Fibroblast of skin of scalp (primary cell): Measurements from ENCODE around the gene KANK2.

Source experiments
- DNase-seq: peaks from one replicate; pipeline ENCODE4 v3.0.0-alpha.2; 2013

KANK2 gene

DNA sequence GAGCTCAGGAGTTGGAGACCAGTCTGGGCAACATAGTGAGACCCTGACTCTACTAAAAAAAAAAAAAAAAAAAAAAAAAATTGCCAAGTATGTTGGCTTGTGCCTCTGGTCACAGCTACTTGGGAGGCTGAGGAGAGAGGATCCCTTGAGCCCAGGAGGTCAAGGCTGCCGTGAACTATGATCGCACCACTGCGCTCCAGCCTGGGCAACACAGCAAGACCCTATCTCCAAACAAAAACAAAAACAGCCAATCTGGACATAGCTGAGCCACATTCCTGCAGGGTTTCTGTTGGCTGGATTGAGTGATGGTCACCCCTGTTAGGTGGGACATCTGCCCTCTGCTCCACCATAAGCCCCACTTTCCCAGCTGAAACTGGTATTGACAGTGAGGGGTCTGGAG, 28.5 kb upstream of the KANK2 start:
- DNase-seq, result no peak

DNA sequence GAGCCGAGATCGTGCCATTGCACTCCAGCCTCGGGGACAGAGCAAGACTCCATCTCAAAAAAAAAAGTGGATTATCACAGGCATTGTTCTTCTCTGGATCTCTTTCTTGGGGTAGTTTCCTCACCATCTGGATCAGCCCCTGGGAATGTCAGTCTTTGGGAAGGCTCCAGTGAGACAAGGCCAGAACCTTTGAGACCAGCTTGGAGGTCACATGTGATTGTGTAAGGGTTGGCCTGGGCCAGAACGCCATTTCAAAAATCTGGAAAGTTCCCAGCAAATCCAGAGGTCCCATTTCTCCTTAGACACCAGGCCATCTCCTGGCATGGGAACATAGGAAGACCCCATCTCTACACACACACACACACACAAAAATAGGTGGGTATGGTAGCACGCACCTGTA, 27.8 kb upstream of the KANK2 start:
- DNase-seq, result no peak

DNA sequence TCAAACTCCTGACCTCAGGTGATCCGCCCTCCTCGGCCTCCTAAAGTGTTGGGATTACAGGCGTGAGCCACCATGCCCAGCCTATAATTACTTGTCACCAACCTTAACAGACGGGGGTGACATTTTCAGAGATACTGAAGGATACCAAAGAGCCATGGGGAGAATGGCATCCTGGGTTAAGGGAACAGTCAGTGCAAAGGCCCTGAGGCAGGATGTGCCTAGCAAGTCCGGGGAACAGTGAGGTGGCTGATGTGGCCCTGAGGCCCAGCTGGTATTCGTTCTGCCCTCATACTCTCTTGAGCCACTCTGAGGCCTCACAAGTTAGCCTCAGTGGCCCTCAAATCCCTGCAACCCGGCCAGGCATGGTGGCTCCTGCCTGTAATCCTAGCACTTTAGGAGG, 27.1 kb upstream of the KANK2 start:
- DNase-seq, result no peak

DNA sequence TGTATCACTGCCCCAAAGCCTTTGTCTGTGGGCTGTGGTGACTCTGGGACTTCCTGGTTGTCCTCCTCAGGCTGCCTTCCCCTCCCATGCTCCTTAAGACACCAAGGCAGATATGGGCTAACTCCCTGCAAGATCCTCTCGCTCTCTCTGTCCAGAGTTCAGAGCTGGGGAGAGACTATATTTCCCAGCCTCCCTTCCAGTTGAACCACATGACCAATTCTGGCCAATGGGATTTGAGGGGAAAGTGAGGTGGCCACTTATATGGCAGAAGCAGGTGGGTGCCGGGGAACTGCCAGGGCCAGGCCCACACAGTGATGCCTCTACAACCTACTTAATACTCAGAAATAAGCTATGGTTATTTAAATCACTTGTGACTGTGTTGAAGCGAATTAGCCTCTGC, 25.9 kb upstream of the KANK2 start:
- DNase-seq, result no peak

DNA sequence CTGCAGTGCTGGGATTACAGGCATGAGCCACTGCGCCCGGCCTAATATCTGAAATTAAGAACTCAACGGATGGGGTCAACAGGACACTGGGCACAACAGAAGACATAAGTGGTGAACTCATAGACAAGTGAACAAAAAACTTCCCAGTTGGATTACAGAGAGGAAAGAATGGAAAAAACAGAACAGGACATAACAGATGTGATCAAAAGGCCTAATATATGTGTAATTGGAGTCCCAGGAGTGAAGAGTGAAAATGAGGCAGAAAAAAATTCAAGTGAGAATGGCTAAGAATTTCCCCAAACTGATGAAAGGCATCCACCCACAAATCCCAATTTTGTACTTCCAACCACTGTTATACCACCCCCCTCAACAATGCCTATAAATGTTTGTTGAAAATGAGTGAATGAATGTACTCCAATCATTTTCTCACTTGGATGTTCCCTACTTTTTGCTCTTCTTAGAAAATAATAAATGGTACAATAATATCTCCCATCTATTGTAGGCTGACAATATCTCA, 23.8 kb upstream of the KANK2 start:
- no peak for DNase-seq

DNA sequence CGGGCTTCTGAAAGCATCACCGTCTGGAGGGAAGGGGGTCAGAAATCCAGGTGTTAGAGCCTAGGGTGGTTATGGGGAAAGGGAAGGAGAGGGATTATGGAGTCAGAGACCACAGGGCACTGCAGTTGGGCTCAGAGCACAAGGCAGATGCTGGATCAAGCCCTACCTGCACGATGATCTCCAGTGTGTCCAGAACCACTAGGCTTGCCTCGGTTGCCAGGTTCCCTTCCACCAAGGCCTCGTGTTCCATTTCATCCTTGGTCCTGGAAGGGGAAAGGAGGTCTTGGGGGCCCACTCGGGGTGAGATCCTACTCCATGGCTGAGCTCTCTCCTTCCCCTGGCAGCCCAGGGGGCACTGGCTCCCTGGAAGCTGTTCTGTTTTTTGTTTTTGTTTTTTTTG, 17.0 kb upstream of the KANK2 start:
- no peak for DNase-seq

DNA sequence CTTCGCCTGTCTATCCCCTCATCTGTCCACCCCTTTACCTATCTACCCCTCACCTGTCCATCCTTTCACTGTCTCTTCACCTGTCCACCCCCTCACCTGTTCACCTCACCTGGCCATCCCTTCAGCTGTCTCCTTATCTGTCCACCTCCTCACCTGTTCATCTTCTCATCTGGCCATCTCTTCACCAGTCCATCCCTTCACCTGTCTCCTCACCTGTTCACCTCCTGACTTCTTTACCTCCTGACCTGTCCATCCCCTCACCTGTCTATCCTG, 13.2 kb upstream of the KANK2 start:
- no peak for DNase-seq

DNA sequence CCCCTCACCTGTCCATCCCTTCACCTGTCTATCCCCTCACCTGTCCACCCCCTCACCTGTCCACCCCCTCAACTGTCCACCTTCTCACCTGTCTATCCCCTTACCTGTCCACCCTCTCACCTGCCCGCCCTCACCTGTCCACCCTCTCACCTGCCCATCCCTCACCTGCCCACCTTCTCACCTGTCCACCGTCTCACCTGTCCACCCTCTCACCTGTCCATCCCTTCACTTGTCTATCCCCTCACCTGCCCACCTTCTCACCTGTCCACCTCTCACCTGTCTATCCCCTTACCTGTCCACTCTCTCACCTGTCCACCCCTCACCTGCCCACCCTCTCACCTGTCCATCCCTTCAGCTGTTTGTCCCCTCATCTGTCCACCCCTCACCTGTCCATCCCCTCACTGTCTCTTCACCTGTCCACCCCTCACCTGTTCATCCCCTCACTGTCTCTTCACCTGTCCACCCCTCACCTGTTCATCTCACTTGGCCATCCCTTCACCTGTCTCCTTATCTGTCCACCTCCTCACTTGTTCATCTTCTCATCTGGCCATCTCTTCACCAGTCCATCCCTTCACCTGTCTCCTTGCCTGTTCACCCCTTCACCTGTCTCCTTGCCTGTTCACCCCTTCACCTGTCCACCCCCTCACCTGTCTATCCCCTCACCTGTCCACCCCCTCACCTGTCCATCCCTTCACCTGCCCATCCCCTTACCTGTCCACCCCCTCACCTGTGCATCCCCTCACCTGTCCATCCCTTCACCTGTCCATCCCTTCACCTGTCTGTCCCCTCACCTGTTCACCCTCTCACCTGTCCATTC, 12.7 kb upstream of the KANK2 start:
- DNase-seq, result no peak

DNA sequence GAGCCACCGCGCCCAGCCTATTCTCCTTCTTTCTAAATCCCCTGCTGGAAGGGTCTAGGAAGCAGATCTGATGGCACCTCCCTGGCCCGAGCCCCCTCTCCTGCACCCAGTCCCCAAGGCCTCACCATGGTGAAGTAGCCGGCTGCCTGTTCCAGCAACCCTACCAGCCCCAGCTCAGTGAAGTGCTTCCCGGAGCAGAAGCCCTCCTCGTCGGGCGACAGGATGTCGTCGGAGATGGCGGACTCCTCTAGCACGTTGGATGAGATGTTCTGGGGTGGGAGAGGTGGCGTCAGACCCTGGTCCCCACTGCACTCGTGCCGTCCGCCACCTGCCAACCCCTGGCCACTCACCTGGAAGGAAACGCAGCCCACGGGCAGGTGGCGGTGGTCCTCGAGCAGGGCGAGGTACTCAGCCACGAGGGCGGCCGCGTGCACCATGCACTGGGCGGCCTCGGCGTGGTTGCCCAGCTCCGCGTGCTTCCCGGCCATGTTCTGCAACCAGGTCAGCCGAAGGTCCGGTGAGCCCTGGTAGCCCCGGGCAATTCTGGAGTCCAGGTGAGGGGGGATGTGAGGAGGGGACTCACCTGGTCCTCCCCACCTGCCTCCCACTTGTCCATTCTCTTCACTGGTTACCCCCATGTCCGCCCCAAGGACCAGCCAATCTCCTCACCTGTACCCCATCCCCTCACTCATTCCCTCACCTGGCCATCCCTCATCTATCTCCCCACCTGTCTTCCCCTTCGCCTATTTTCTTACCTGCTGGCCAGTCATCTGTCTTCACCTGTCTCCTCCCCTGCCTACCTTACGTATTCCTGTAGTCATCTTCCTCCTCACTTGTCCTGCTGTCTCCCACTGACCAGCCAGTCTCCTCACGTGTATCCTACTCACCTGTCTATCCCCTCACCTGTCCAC, 11.5 kb upstream of the KANK2 start:
- peak; percentile 40 for DNase-seq

DNA sequence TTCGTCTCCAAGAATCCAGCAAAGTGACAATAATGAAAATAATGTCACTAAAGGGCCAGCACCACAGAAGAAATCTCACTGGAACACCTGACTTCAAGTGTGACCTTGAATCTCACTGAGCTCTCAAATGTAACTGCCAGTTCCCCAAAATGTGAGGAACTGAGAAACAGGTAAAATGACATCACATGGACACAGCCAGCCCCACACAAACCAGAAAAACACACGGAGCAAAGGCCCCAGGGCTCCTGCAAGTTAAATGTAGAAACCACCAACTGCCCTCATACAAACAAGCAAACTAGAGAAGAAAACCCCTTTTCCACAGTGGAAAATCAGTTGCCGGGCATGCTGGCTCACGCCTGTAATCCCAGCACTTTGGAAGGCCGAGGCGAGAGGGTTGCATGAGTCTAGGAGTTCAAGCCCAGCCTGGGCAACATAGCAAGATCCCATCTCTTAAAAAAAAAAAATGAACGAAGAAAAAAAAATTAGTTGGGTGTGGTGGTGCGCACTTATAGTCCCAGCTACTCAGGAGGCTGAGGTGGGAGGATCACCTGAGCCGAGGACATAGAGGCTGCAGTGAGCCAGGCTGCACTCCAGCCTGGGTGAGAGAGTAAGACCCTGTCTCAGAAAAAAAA, 8.7 kb upstream of the KANK2 start:
- no peak for DNase-seq

DNA sequence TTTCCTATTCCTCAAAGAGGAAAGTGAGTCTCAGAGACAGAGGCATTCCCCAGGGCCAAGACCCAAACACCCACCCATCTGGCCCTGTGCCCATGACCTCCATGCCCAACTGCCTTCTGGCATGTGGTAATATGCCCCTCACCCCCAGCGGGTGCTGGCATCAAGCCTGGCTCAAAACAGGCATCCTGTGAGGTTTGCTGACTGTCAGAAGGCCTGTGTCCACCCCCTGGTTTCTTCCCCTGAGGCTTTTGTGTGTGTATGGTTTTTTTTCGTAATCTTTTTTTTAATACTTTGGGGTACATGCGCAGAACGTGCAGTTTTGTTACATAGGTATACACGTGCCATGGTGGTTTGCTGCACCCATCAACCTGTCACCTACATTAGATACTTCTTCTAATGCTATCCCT, 7.6 kb upstream of the KANK2 start:
- no peak for DNase-seq

DNA sequence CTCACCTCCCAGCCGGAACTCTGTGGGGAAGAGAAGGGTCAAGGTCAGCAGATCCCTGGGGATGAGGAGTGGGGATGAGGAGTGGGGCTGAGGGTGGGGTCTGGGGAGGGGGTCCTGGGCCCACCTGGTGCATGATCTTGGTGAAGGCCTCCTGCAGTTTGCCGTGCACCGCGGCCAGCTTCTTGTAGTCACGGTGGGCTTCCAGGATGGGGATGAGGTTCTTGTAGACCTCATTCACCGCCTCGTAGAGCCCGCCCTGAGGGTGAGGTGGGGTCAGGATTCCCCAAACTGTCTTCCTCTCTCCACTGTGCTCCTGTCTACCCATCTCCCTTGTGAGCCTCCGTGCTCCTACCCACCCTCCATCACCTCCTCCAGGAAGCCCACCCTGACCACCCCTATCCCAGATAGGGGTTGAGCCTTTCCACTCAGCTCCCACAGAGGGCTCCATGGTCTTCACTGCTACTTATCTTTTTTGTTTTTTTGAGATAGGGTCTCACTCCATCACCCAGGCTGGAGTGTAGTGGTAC, 6.8 kb upstream of the KANK2 start:
- DNase-seq, result no peak

DNA sequence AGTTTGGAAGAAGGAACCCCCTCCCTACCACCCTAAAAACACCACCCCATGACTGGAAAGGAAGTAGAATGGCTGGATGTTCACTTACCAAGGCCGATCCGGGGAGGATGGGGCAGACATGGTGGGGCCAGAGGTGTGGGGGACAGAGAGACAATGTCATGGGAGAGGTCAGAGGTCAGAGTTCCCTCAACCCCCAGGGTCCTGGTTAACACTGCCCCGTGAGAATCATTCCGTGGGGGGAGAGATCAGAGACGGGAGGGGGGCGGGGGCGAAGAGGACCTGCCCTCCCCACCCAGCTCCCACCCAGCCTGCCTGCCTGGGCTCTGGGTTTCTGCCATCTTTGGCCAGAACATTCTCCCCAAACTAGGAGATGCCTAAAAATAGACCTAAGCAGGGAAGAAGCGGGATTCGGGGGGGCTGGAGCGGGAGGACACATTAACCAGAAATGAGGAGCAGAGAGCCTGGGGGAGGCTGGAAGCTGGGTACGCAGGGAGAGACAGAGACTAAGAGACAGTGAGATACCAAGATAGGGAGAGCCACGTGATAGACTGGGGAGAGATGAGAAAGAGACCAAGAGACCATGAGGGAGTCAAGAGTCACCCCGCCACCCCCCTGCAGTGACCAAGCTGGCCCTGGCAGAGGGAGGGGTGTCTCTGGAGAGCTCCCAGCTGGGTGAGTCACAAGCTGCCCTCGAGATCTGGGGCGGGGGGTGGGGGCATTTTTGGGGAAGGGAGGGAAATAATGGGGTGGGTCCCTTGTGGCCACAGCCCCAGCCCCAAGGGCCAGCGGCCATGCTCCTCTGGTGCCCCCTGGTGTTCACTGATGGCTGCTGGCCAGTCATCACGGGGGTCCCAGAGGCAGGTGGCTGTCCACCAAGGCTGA, 6.1 kb upstream of the KANK2 start:
- peak; percentile 96 for DNase-seq

DNA sequence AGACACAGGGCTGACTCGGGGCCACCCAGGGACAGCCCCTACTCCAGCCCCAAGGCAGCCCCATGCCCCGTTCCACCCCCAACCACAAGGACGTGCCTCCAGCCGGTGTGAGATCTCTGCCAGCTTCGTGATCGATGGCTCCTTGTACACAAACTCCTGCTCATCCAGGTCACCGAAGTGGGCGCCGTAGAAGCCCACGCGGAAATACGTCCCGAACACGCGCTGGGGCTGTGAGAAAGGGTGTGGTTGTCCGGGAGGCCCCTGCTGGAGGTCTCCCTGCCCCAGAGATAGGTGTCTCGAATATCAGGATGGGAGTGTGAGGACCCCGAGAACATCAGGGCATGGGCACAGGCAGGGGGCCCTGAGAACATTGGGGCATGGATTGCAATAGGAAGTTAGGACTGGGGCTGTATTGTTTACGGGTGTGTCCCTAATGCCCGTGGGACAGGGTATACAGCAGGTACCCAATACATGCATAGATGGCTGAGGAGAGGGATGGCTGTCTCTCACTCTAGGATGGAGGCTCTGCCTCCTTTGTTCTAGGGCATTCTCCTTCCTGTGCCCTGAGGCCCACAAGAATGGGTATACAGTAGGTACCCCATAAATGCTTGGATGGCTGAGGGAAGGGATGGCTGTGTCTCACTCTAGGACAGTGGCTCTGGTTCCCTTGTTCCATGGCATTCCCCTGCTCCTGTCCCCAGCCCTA, 5.3 kb upstream of the KANK2 start:
- DNase-seq, result no peak

DNA sequence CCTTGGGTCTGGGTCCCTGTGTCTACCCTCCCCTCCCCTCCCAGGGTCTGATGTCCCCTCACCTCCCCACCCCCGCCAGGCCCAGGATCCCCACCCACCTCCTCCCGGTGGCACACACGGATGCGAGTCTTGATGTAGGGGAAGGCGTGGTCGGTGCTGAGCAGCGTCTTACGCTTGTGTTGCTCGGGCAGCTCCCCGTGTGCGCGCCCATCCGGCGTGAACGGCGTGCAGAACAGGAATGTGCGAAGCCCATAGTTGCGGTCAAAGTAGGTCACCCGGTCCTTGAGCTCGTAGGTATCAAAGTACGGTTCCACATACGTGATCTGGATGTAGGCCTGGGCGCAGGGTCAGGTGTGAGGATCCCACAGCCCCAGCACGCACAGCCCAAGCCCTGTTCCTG, 4.4 kb upstream of the KANK2 start:
- DNase-seq, result no peak

DNA sequence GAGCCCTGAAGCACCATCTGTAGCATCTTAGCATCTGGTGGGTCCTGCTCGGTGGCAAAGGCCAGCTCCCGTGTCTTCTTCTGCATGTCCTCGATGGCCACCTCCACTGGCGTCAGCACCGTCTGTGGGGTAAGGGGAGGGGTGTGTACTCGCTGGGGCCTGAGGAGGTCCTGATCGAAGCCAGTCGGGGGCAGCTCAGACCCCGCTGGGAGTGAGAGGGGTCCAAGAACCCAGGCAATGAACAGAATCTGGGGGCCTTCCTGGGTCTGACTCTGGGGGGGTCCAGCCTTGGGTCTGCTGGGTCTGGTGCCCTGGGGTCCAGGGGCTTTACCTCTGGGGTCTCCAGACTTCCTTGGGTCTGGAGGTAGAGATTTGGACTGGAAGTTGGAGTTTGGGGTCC, 3.6 kb upstream of the KANK2 start:
- no peak for DNase-seq

DNA sequence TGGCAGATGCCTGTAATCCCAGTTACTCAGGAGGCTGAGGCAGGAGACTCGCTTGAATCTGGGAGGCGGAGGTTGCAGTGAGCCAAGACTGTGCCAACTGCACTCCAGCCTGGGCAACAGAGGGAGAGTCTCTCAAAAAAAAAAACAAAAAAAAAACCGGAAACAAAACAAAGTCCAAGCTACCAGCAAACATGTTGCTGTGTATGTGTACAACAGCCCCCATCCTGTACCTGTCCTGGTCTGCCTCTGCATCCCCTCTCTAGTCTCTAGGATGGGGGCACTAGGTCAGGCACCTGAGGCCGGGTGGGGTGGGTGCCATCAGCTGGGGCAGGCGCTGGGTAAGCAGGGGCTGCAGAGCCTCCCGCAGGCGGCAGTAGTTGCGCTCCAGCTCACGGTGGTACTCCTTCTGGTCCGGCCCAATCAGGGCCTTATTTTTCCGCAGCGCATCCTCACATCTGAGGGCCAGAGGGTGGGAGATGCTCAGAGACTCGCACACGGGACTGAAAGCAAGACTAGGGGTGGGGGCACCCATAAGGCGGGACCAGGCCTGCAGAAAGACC, 2.8 kb upstream of the KANK2 start:
- DNase-seq, result no peak

DNA sequence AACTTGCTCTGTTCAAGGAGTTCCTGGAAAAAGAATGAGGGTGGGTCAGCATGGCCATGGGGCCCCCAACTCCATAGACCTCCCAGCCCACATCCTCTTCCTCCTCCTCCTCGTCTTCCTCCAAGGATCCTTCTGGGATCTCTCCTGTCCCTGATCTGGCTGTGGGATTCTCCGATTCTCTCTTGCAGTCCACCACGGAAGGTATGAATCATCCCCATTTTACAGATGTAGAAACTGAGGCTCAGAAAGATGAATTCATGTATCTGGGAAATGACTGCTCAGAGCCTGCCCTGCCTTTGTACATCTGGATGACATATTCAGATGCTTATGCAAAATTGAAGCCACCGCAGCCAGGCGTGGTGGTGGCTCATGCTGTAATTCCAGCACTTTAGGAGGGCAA, 2.2 kb upstream of the KANK2 start:
- no peak for DNase-seq

DNA sequence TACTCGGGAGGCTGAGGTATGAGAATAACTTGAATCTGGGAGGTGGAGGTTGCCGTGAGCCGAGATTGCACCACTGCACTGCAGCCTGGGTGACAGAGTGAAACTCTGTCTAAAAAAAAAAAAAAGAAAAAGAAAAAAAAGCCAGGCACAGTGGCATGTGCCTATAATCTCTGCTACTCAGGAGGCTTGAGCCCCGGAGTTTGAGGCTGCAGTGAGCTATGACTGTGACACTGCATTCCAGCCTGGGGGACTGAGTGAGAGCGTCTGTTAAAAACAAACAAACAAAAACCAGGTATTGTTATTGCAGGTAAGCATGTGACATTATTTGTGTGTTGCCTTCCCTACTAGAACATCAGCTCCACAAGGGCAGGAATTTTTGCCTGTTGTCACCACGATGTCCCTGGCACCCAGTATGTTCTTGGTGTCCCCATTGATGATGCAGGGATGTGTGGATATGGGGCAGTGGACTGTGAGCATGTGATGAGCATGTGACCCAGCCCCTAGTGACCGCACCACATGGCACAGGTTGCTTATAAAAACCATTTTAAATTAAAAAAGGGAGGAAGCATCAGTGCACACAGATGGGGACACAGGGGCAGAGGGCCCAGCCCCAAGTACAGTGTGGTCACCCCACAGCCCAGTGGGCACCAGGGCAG, 1.6 kb upstream of the KANK2 start:
- DNase-seq, result no peak

DNA sequence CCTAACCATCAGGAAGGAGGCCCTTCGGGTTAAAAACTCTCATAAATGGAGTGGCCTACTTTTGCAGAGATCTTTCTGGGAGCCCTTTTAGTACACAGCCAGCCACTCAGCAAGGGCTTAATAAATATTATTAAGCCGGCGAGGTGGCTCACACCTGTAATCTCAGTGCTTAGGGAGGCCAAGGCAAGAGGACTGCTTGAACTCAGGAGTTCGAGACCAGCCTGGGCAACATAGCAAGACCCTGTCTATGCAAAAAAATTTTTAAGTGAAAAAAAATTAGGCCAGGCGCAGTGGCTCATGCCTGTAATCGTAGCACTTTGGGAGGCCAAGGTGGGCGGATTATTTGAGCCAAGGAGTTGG, 810 bp upstream of the KANK2 start:
- no peak for DNase-seq
